Stimulated activated CD4-positive, alpha-beta T cell treated with anti-CD3 and anti-CD28 coated beads, TNF-alpha, amount 100 ng/mL, for 4 hours (primary cell): ENCODE measurements around the gene WFS1.

Source experiments
- DNase-seq, 3 experiments: peaks; one replicate each; pipeline ENCODE4 v3.0.0-alpha.2; 2020; ENCODE audit warnings: low read depth in 3 of 3

The WFS1 gene

DNA sequence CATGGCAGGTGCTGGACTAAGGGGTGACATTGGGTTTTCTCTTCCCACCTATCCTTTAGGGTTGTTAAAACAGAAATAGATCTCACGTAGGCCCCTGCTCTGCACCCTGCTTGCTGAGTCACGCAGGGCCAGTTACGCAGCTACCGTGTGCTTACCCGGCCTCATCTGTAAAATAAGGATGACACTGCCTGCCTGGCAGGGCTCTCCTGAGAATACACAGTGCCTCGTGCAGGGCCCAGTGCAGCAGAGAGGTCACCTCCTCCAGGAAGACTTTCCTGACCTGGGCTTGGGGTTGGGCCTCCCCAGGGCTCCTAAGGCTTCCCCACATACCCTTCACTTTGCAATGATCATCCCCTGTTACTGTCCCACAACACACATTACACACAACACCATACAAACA lies 35.7 kb upstream of the WFS1 start:
- DNase-seq, result no peak

DNA sequence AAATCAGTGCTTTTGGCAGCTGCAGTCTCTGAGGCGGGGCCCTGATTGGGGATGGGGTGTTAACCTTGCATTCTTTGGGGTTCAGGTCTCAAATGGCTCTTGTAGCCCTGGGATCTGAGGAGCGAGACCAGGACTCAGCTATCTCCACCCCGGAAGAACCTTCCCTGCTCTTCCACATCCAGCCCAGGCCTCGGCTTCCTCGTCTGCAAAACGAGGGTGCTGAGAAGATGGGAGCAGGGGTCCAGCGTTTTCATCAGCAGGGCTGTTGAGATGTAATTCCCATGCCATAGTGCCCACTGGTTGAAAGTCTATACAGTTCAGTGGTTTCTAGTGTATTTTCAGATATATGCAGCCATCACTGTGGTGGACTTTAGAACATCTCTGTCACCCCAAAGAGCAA lies 34.6 kb upstream of the WFS1 start:
- no peak for DNase-seq

DNA sequence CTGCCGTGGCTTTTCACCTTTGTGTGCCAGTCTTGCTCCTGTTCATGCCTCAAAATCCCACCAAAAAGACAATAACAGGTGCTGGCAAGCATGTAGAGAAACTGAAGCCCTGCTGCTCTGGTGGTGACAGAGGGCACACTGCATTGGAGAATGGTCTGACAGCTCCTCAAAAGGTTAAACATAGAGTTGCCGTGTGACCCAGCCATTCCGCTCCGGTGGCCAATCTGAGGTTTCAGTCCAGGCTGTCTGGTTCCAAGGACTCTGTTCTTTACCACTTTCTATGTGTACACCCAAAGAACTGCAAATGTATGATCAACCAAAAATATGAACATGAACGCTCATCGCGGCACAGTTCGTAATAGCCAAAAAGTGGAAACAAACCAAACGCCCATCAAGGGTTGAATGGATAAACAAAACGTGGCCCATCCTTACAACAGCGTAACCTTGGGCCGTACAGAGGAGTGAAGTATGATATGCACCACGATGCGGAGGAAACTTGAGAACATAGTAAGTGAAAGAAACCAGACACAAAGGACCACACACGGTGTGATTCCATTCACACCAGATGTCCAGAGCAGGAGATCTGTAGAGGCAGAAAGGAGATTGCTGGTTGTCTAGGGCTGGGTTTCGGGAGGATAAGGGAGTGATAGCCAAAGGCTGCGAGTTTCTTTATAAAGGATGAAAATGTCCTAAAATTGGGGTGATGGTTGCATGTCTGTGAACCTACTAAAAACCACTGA lies 33.6 kb upstream of the WFS1 start:
- DNase-seq, result no peak

DNA sequence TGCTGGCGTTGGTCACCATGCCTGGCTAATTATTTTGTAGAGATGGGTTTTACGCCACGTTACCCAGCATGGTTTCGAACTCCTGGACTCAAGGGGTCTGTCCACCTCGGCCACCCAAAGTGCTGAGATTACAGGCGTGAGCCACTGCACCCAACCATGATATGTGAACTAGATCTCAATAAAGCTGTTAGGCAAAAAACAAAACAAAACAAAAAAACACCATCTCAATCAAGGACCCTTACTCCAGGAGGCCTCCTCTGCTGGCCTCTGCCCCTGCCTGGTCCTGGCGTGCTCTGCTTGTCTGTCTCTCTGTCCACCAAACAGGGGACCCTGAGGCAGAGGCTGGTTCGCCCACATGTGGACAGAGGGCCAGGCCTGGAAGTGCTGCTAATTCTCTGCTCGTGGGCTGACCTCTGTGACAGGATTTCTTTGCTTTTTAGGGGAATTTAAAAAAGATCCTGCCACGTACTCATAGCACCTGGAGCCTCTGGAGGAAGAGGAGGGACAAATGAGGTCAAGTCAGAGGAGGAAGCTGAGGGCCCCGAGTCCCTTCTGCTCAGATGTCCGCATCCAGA lies 32.7 kb upstream of the WFS1 start:
- no peak for DNase-seq

DNA sequence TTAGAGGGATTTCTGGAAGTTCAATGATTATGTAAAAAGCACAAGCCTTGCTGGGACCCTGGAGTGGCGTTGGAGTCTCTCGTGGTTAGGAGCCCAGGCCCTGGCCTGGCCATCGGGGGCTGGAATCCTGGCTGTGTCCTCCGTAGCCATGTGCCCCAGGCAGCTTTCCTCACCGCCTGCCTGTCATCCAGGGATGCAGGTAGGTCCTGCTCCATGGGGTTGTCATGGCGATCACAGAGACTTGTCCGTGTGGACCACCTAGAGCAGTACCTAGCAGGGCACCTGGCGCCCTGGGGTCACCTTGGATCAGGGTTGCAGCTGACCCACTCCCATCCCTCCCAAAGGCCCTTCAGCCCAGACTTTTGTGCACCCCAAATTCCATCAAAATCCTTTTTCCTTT lies 30.2 kb upstream of the WFS1 start:
- DNase-seq, result no peak

DNA sequence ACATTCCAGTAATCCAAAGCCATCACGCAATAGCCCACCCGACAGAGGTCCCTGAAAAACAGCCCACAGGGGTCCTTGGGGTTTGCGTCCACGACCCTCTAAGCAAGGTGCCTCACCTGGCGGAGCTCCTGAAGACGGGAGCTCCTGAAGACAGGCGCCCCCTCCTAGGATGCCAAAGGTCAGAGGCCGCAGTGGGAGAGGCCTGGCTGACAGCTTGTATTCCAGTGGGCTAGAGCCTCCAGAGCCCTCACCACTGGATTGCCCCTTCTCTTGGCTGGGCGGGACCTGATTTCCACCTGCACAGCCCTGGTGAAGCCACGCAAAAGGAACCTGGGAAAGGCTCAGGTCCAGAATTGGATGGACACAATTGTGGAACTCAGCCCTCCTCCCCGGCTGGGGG lies 29.7 kb upstream of the WFS1 start:
- no peak for DNase-seq

DNA sequence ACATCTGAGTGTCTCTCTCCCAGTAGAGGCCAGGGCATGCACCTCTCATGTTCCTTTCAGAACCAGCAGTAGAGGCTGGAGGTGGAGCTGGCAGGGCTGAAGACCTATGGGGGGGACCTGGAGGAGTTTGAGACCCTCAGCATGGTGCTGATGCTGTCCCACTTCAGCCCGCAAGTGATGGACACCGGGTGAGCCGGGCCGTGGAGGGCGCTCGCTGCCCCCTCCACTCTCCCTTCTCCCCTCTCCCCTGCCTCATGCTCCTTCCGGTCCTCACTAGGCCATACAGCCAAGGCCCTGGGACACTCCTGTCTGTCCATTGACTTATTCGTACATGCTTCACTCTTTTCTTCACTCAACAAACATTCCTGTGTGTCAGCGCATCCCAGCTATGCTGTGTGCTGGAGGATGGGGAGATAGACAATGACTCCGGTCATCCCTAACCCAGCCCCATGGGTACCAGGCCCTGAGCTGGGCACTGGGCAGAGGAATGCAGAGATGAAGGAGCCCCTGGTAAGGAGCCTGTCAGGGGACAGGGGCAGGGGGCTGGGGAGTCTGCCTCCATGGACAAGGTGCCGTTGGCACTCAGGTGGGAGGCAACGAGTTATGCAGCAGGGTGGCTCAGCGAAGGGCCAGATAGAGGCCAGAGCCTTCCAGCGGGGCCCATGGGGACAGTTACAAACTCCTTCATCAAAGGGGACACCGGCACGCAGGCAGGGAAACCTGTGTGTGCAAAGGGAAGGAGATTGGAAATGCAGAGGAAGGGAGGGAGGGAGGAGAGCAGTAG lies 28.4 kb upstream of the WFS1 start:
- DNase-seq, result no peak

DNA sequence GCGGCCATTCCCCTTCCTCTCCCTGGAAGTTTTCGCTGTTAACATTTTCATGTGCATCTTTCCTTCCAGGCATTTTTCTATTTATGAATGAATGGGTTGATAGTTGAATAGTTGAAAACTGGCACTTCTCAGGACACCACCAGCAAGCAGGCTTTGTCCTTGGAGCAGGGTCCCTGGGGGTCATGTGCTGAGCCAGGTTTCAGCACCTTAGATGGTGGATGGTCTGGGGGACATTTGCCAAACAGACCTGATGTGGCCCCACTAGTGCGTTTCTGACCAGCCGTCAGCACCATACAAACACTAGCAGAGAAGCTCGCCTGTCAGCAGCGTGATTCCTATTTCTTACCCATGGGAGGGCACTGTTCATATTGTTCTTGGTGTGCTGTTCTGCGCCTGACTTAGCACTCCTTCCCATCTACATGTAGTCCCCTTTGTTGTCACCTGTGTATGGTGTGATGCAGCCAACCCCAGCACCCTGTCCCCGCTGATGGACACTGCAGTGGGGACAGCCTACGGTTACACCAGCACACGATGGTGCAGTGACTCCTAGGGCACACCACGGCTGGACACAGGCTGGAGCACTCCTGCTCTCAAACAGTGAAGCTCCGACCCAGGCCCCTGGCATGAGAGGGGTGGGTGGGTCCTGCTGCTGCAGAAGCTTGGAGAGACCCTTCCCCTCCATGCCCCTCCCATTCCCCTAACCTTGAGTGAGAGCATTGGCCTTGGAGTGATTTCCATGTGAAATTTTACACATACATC lies 27.2 kb upstream of the WFS1 start:
- DNase-seq, result no peak

DNA sequence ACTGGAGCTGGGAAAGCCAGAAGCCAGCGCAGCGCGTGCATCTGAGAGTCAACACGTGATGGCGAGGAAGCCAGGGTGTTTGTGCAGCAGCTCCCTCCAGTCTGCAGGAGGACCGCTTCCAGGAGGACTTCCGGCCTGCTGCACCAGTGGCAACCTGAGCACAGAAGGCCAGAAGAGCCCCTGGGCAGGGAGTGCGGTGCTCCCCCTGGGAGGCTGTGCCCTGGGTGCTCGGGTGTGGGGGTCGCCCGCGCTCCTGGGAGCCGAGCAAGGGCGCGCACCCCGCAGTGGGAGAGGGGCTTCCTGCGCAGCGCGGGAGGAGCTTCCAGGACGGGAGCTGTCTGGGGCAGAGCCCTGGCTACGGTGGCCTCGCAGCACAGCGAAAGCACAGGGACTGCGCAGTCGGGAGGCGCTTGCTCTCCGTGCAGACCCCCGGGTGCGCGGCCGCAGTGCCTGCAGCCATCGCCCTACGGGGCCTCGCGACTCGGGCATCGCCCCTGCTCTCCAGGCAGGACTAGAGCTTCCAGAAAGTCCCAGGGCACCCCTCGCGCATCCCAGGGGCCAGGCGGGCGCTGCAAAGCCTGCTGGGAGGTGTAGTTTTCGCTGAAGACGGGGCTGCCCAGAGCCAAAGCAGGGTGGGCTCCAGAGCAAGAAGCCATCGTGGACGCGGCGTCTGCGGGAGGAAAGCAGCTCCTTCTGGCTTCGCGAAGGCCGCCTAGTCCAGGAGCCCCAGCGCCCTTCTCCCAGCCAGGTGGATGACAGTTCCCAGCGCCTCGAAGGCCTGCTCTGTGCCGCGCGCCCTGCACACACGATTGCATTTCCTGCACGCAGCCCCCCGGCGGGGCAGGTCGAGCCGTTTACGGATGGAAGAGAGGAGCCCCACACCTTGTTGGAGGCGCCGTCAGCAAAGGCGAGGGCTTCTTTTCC lies 24.1 kb upstream of the WFS1 start:
- DNase-seq, result no peak

DNA sequence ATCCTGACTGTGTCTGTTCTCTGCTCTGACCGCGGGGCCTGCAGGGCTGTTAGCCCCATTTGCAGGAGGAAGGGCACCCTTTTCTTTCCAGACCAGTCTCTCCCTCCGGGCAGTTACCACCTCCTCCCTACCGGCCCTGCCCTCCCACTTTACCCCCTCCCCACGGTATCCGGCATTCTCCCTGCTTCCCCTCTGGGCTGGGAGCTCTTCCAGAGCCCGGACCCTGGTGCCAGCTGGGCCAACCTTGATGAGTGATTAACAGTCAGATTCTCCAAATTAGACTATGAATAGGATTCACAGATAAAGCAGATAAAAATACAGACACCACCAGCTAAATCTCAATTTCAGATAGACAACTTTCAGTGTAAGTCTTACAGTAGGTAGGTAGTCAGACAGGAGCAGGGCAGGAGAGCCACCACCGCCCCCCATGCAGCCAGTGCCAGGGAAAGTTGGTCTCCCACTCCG lies 23.4 kb upstream of the WFS1 start:
- DNase-seq, result no peak

DNA sequence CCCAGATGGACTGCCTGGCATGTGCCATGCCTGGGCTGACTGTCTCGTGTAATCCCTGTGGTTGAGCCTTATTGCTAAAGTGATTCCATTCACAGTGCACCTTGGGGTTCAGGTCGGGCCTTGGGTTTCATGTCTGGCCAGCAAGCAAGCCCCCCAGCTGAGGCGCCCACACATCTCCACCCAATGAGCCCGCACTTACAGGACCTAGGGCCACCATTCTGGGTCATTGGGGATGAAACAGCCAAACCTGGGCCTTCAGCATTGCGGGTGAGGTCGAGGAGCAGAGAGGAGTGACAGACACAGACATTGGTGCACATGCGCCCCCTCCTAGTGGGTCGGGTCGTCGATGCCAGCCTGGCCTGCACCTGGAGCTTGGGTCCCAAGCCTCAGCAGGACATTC lies 21.3 kb upstream of the WFS1 start:
- no peak for DNase-seq

DNA sequence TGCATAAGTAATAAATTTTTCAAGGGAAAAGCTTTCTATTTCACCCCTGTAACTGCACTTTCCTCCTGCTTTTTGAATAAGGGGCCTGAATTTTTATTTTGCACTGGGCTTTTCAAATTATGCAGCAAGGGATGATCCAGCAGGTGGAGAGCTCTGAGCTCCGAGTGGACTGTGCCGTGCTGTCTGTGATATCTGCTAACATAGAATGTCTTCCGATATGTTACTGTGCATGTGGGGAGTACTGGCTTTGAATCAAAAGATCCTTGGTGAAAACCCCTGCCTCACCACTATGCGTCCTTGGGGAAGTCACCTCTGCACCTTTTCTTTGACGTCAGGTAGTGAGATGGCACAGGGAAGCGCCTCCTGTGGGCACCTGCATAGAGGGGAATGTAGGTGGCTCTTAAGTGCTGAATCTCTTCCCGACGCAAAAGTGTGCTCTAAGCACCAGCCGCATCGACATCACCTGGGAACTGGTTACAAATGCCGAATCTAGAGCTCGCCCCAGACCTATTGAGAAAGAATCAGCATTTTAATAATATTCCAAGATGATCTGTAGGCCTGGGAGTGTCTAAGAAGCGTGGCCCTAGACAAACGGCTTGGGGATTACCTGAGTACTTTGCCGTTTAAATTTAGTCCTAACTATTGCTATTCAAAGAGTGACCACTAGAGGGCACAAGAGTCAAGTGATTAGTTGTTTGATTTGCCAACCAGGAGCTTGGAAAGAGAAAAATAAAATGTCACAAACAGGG lies 19.2 kb upstream of the WFS1 start:
- DNase-seq, result no peak

DNA sequence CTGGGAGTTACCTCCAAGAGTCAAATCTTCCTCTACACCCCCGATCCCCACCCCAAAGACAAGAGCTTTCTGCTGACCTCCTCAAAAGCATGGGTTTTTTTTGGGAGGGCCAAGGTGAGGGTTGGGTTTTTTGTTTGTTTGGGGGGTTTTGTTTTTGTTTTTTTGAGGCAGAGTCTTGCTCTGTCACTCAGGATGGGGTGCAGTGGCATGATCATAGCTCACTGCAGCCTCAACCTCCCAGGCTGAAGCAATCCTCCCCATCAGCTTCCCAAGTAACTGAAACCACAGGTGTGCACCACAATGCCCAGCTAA lies 18.7 kb upstream of the WFS1 start:
- no peak for DNase-seq

DNA sequence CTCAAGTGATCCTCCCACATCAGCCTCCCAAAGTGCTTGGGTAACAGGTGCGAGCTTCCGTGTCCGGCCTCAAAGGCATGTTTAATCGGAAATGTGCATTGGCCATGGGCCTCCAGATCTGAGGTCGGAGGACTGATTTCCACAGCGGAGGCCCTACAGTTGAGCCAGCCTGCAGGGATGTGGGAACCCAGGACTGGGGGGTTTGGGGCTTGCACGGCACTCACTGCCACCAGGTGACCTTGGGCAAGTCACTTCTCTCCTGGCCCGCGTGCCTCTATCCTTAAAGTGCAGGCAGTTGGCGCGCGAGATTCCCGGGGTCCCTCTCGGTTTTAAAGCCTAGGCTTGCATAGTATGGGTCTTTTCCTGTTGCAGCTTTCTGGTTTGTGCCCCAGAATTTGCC lies 18.3 kb upstream of the WFS1 start:
- no peak for DNase-seq

DNA sequence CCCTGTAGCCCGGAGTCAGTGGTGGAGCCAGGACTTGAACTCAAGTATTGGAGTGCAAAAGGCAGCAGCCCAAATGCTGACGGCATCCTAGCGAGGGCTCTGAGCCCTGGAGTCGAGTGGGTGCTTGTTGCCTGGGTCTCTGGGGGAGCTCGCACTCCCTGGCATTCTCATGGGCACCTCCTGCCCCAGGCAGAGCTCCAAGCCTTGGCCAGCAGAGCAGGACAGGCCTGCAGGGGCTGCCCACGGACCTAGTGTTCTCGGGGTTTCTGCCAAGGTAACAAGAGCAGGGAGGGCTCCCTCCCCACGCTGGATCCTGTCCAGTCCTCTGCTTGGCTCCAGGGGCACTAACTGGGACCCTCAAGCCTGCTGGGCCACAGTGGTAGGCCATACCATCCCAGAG lies 17.6 kb upstream of the WFS1 start:
- DNase-seq, result no peak

DNA sequence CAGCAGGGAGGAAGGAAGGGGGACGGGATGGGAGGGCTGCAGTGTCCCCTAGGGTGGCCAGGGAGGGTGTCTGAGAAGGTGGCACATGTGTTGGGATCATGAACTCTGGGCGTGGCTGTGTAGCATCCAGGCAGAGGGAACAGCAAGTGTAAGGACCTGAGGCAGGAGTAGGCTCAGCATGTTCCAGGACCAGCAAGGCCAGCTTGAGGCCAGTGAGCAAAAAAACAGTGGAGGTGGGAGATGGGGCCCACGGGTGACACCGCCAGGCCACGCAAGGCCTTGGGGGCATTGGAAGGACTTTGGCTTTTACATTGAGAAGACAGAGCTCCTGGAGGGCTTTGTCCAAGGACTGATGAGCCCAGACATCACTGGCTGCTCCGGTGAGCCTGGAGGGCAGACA lies 16.5 kb upstream of the WFS1 start:
- no peak for DNase-seq

DNA sequence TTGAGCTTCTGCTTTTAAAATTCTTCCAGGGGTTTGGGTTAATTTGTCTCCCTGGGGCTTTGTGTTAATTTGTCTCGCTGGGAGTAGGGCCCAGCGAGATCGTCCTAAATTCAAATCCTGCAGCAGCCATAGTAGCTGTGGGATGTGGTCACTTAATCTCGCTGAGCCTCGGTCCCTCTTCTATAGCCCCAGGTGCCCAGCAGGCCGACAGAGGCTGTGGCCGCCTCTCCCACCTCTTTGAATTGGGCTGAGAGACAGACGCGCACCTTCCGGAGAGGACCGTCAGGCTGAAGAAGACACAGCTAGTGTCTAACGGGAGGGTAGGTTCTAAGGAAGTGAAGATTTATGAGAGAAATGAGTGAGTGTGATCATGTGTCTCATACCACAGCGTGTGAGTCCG lies 15.7 kb upstream of the WFS1 start:
- DNase-seq, result no peak

DNA sequence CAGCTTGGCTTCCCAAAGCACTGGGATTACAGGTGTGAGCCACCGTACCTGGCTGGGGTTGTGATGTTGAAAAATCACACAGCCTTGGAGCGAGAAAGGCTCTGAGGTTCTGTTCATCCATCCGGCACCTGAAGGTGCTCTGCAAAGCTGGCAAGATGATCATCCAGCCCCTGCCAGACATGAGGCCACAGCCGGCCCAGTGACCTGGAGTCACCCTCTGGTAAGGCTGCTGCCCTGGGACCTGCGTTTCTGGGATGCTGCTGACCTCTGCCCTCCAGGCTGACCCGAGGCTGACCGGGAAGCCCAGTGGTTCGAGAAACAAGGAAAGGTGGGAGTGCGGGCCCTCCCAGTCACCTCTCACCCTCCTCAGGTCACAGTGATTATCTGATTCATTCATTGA lies 13.5 kb upstream of the WFS1 start:
- DNase-seq, result no peak

DNA sequence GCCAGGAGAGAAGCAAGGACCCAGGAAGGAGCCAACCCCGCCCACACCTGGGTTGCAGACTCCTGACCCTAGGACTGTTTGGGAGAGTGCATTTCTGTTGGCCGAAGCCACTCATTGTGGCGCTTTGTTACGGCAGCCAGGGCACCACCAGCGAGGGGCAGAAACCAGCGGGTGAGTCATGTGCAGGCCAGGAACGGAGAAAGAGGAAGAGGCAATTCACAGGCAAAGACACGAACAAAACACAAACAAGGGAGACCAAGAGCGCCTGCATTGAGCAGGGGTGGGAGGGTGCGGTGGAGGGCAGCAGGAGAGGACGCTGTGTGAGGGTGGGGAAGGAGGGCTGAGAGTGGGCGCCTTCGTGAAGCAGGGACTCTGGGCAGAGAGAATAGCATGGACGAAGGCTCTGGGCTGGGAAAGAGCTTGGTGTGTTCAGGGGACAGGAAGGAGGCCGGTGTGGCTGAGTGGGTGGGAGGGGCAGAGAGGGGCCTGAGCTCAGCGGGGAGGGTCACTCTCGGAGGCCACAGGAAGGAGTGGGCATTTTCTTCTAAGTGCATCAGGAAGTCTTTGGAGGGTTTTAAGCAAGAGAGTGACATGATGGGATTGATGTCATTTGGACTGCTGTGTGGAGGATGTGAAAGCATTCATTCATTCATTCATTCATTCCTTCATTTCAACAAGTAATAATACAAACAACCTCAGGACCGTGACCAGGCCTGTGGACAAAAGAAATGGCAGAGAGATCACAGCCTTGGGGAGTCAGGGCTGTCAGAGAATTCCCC lies 12.2 kb upstream of the WFS1 start:
- DNase-seq, result no peak

DNA sequence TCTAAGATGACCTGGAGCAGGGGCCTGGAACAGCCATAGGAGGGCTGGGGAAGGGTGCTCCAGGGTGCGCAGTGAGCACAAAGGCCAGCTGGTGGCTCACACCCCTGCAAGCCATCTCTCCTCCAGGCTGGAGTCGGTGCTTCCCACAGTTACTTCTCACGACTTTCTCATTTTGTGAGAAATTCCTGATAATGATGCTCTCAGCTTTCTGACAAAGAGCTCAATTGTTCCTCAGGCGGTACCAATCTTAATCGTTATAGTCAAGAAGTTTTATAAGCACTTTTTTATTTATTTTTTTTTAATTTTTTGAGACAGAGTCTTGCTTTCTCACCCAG lies 11.7 kb upstream of the WFS1 start:
- no peak for DNase-seq
